GM19452 (cell line): ENCODE measurements around the gene GOLIM4.

ENCODE experiments used
- ATAC-seq: cut with Tn5 transposase; IDR thresholded peaks from one replicate; pipeline ENCODE4 v1.9.1; 2021; ENCODE audit not compliant: unreplicated experiment

GOLIM4 gene

GRCh38 chr3:168100777-168101492 lies 5.2 kb upstream of the GOLIM4 start:
- no peak for ATAC-seq

DNA sequence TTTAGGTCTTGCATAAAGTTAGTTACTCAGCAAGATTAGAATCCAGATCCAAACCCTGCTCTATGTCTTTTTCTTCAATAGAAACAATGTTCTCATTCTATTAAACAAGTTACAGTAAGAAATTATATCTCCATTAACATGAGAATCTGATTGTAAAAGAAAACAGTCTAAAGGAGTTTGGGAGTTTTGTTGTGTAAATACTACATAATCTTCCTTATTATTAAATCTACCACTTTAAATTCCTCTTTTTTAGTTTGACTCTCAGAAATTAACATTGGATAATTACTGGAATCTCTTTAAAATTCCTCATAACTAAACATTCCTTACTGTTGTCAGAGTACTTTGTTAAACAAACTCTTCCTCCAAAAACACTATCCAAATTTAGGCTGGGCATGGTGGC lies 1.7 kb upstream of the GOLIM4 start:
- no peak for ATAC-seq

DNA sequence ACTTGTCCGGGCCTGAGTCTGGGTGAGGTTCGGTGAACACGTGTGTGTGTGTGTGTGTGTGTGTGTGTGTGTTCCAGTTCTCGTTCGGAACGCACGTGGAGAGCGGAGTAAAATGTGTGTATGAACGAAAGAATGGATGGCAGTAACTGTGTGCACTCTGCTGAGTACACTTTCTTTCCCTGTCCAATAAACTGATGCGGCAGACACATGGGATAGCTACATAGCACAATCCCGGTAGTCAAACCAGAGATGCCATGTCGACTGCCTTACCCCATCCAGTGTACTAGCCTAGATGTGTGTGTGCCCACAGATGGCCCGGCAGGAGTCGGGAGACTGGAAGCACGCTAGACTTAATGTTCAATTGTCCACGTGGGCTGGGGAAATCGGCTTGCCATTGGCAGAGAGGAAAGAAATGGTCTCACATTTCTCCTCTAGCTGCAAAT lies 507 bp upstream of the GOLIM4 start:
- peak; percentile 4 for ATAC-seq

DNA sequence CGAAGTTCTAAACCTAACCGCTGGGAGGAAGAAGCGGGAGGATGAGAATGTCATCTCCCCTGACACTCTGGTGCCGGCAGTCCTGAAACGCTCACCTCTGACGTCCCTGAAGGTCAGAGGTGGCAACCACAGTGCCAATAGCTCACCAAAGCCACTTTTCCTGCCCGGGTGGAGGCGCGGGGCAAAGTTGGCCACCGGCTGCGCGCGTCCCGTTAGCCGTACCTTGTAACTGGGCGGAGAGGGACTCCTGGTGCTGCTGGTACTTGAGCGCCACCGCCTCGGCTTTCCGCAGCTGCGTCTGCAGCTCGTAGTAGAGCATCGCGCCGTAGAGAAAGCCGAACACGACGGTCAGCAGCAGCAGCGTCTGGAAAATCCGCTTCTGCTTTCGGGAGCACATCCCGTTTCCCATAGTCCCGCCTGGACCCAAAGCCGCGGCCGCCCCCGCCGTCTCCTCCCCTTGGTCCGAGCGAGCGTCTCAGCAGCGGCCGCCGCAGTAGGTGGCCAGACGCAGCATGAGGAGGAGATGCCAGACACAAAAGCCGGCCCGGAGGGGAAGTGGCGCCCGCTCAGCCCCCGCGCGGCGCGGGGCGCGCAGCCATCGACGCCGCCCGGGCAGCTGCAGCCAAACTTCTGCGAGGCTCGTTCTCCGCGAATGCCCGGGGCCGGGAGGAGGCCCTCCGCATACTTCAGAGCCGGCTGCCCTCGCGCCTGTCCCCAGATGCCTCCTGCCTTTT lies 680 bp downstream of the GOLIM4 start:
- ATAC-seq: peak; percentile 42

GRCh38 chr3:168094580-168094876 lies 1.2 kb downstream of the GOLIM4 start:
- ATAC-seq: no peak

DNA sequence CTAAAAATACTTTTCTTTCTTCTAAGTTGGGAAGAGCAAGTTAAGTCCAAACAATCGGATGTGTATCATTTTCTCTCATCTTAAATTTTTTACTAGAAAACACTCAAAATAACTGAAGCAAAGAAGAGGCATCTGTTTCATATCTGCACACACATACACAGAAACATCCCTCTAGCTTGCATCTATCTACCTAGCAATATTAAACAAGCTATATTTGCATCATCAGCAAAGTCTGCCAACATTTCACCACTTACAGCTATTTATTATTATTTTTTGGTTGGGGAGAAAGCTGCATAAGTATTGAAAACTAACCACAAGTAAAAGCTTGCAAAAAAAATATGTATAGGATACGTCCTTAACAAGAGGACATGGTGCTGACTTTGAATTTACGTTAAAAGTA lies 1.9 kb downstream of the GOLIM4 start:
- ATAC-seq: no peak

GRCh38 chr3:168093229-168093628 lies 2.5 kb downstream of the GOLIM4 start:
- no peak for ATAC-seq

GRCh38 chr3:168091941-168092340 lies 3.8 kb downstream of the GOLIM4 start:
- no peak for ATAC-seq

- no peak for ATAC-seq
Observed at GRCh38 chr3:168091302-168091858, 4.3 kb downstream of the GOLIM4 start.

DNA sequence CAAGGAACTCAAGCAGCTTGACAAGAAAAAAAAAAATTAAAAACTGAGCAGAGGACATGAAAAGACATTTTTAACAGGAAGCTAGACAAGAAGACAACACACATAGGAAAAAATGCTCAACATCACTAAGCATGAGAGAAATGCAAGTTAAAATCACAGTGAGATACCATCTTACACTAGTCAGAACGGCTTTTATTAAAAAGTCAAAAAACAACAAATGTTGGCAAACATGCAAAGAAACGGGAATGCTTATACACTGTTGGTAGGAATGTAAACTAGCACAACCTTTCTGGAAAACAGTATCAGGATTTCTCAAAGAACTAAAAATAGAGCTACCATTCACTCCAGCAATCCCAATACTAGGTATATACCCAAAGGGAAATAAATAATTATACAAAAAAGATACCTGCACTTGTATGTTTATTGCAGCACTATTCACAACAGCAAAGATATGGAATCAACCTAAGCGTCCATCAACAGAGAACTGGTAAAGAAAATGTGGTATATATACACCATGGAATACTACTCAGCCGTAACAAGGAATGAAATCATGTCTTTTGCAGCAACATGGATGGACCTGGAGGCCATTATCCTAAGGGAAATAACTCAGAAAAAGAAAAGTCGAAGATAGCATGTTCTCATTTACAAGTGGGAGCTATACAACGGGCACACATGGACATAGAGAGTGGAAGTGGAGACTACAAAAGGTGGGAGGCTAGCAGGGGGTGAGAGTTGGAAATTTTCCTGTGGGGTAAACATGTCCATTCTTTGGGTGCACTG lies 5.2 kb downstream of the GOLIM4 start:
- ATAC-seq: no peak

DNA sequence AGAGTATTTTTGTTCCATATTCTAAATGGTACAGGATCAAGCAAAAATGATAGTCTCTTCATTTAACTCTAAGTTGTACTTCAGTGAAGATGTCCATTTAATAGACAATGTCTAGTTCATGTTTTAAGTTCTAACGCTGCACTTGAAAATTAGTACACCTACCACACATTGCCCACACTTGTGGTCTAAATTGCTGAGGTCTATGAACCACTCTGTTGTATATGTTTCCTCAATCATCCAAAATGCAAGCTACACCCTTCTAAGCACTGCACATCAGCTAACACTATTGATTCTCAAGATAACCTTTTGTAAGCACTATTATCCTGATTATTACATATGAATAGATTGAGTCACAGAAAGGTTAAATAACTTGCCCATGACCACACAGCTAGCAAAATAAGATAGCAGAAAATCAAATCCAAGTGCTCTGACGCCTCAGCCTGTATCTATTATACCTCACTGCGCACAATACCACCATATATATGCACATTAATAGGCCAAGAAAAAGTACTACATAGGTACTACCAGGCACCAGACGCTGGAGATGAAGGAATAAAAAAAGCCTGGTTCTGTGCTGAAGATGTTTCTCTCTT lies 6.4 kb downstream of the GOLIM4 start:
- no peak for ATAC-seq

DNA sequence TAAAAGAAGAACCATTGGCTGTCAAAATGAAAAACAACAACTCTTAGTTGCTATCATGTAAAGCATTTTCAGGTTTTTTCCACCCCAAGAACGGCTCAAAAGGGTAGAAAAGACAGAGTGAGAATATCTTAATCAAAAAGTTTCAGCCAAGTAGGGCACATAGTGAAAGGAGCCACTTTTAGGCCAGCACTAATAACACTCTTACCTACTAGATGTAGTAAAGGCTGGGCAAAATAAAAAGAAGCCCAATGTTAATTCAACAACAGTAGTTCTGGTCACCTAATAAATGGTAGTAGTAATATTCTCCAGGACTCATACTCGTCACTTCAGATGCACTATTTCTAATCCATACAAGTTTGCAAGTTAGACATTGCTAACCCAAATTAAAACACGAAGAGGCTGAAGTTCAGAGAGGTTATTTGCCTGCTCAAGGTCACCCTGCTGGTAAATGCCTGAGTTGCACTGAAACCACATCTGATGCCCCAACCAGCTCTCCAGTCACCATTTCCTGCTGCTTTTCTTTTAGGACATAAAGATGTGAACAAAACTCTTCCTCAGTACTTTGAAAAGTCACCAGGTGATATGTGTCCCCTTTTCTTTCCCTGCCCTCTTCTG lies 7.5 kb downstream of the GOLIM4 start:
- ATAC-seq: peak; percentile 69

DNA sequence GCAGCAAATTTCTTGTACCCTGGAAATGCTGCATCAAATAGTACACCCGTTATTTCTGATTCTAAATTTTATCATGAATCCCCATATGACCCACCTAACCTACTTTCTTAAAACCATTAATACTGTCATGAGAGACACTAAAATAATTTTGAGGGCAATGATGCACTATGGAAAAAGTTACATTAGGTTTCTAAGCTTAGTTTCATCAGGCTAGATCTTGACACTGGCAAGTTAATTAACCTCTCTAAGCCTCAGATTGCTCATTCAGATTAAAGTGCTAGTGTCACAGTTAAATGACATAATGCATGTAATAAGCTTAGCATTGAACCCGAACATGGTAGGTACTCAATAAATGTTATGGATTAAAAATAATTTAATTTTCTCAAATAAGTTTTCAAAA lies 8.2 kb downstream of the GOLIM4 start:
- ATAC-seq: no peak

DNA sequence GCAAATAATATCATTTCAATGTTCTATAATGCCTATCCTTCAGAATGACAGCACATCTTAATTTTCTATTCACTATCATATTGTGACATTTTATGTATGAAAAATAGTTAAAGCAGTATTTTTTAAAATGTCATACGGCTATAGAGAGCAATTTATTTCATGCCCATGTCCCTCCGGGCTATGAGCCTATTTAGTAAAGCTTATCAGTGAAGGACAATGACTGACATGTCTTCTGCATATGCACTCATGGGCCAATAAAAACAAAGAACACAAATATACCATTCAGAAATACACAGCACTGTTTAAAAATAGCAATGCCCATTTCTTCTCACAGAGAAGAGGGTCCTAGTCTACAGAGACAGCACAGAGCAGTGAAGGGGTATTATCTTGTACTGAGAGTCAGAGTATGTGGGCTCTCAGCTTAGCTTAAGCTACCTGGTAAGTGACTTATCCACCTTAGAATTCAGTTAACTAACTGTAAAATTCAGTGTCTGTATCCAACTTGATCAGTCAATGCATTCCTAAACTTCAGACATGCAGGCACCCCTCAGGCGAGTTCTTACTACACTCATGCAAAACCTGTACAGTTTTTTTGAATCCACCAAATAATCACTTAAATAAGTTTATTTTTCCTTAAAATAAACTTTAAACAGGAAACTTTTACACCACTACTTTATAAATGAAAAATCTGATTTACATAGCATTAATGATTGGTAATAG lies 9.0 kb downstream of the GOLIM4 start:
- ATAC-seq: no peak

DNA sequence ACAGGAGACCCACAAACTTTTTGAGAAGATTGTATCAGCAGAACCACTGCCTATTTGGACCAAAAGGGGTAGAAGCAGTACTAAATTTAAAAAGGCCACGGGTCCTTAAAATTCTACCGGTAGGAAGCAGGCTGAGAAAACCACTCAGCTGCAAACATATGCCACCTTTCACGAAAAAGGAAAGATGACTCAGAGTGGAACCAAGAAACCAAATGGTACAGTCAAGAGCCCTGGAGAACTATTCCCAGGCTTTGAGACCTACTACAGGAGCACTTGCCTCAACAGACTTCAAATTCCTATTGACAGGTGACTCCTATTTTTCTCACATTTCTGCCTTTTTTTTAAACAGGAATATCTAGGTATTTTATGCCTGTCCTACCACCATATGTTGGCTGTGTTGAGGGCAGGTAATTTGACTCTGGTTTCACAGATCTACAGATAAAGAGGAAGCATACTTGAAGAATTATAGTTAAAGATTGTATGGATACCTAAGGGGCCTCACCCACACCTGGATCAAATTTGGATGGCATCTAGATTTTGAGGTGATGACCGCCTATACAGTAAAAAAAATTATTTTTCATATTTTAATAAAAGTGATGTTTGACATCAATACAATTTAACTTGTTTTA lies 10.1 kb downstream of the GOLIM4 start:
- peak; percentile 74 for ATAC-seq

- ATAC-seq: no peak
Observed at GRCh38 chr3:168083906-168084305, 11.8 kb downstream of the GOLIM4 start.

- no peak for ATAC-seq
Observed at GRCh38 chr3:168081856-168082255, 13.9 kb downstream of the GOLIM4 start.

DNA sequence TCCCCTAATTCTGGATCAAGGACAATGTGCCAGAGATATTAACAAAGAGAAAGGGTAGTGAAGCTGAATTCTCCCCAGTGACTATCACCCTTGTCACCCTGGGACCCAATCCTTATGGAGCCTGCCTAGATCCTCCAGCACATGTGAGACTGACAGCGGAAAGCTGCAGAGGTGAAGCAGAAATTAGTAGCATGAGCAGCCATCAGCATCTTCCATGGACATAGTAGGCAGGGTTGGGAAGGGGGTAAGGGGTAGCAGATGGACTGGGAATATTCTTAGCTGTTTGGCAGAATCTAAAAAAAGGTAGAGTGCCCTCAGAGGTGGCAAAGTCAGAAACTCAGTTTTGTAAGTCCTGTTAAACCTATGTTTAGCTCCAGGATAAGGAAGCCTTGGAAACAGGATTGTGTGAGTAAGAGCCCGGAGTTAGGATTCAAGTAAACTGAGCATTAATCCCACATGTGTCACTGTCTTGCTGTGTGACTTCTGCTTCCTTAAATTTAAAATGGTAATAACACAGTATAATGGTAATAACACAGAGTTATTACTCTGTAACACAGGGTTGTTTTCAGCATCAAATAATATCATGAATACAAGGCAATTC lies 14.5 kb downstream of the GOLIM4 start:
- no peak for ATAC-seq

DNA sequence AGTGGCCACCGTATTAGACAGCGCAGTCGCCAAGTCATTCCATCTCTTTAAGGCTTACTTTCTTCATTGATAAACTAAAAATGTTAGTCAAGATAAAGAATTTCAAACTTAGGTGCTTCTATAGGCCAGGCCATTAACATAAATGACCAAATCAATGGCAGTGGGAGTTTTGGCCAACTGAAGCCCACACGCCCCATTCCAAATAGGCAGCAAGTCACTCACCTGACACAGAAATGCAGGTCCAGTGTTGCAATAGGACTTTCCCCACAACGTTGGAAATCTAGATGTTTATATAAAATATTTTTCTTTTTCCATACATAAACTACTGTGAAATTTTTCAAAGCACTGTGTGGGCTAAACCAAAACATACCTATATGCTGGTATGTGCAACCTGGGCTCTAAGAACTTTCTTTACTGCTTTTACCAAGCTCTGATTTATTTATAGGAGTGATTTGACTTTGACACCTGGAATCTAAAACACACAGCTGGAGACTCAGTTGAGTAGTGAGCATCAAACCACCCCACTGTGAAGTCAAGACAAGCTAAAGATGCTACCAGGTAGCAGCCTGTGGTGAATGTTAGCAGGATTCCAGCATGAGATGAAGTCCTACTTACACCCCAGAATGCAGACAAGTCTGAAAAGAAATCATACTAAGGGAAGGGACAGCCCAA lies 15.1 kb downstream of the GOLIM4 start:
- no peak for ATAC-seq
